Panc1 (cell line): ENCODE measurements around the gene MED9. TPM values are rescaled to one million over a fixed set of nuclear protein-coding genes. Genes with fewer than 3 reads are reported as not detected.
A peak's percentile ranks its signal among the peaks of the same experiment; 100 is the strongest.
"Not testable (repeated sequence)": the region's sequence is repeated elsewhere in the genome, so short reads cannot be mapped to it uniquely, and the experiment has no call there.

Source experiments
- ATAC-seq: fragments of 200-7000 bp; cut with Tn5 transposase; 2 replicates; pipeline ENCODE4 v1.9.1; 2020; ENCODE audit warnings: mild to moderate bottlenecking, moderate library complexity
- Bru-seq: library from RNA; stranded (reverse); fragments of 400-500 nt; gene quantifications from one replicate; lab custom pipeline; 2021; lab: Mats Ljungman, UMichigan
- BruChase-seq, 2 experiments: library from RNA; stranded (reverse); fragments of 400-500 nt; gene quantifications; one replicate each; lab custom pipeline; 2021; lab: Mats Ljungman, UMichigan
- BruUV-seq: library from RNA; stranded (reverse); fragments of 400-500 nt; replicated peaks from 2 replicates; lab custom pipeline; 2021; lab: Mats Ljungman, UMichigan
- CTCF ChIA-PET: fragments of 300-600 bp; sonication (Branson Sonifier 250); formaldehyde crosslinking; loops from one replicate; lab custom pipeline; 2022; ENCODE audit warnings: antibody characterized with exemption; lab: Charles Lee
- POLR2A ChIA-PET: fragments of 300-600 bp; sonication (Branson Sonifier 250); formaldehyde crosslinking; loops from one replicate; lab custom pipeline; 2022; ENCODE audit warnings: antibody characterized with exemption; lab: Charles Lee
- DNase-seq: peaks from one replicate; pipeline ENCODE4 v3.0.0-alpha.2; 2010; ENCODE audit warnings: low read depth, low spot score
- H3K27ac ChIP-seq: 2 replicates; pipeline ENCODE4 v1.5.1; 2011; ENCODE audit warnings: mild to moderate bottlenecking, low read length, inconsistent platforms
- H3K27me3 ChIP-seq: fragments of 200-500 bp; sonication (Bioruptor generic); 2 replicates; pipeline ENCODE4 v1.6.0; 2014; ENCODE audit warnings: low read length, inconsistent platforms; ENCODE audit not compliant: control insufficient read depth, insufficient read depth
- H3K36me3 ChIP-seq: fragments of 200-500 bp; sonication (Bioruptor generic); 2 replicates; pipeline ENCODE4 v1.5.1; 2014; ENCODE audit warnings: inconsistent platforms, mild to moderate bottlenecking, low read length, moderate library complexity; ENCODE audit not compliant: control insufficient read depth, insufficient read depth
- H3K4me1 ChIP-seq: 2 replicates; pipeline ENCODE4 v1.5.1; 2011; ENCODE audit warnings: inconsistent platforms, mild to moderate bottlenecking, low read length, moderate library complexity; ENCODE audit not compliant: control insufficient read depth, insufficient read depth
- H3K4me3 ChIP-seq, 2 experiments: 2 replicates each; pipeline ENCODE4 v1.5.1; 2011 to 2012; ENCODE audit warnings: low read depth in 2 of 2, low read length in 2 of 2, mild to moderate bottlenecking in 2 of 2, inconsistent platforms in 1 of 2, moderate library complexity in 1 of 2
- H3K9me3 ChIP-seq: fragments of 200-500 bp; sonication (Bioruptor generic); 2 replicates; pipeline ENCODE4 v1.5.1; 2014; ENCODE audit warnings: low read depth, mild to moderate bottlenecking, inconsistent platforms, low read length, moderate library complexity; ENCODE audit not compliant: control insufficient read depth, insufficient read depth
- CTCF ChIP-seq: fragments of 450-650 bp; IDR thresholded peaks from 2 replicates; pipeline ENCODE4 v1.5.1; 2017; ENCODE audit warnings: mild to moderate bottlenecking
- POLR2AphosphoS5 ChIP-seq: IDR thresholded peaks from 2 replicates; pipeline ENCODE4 v1.6.1; 2012; ENCODE audit warnings: mild to moderate bottlenecking, low read depth, low read length, moderate library complexity
- SIN3A ChIP-seq: IDR thresholded peaks from 2 replicates; pipeline ENCODE4 v1.6.1; 2012; ENCODE audit warnings: low read depth, mild to moderate bottlenecking, low read length, moderate library complexity, borderline replicate concordance; ENCODE audit not compliant: insufficient read depth
- TCF7L2 ChIP-seq: IDR thresholded peaks from 2 replicates; pipeline ENCODE4 v1.6.1; 2011; ENCODE audit warnings: mild to moderate bottlenecking, low read depth, low read length, inconsistent platforms
- in situ Hi-C: cut with HindIII; loops from 2 replicates; pipeline ENCODE4 v1.10.0; 2016; ENCODE audit warnings: low sequenced_read_pairs, low pct_unique_long_range_greater_than_20kb
- intact Hi-C: fragments of 100-400 bp; cut with micrococcal nuclease; formaldehyde crosslinking; loops from one replicate; pipeline ENCODE4 v1.10.0; 2022; ENCODE audit not compliant: unreplicated experiment
- long read RNA-seq: library from polyadenylated mRNA; unstranded; transcript quantifications from one replicate; pipeline ENCODE4 v2.0.0, GENCODE V29; 2021; ENCODE audit not compliant: unreplicated experiment
- polyA plus RNA-seq: library from polyadenylated mRNA; unstranded; fragments of >200 nt; gene quantifications from one replicate; pipeline ENCODE4 v1.2.1, GENCODE V29; 2012; ENCODE audit warnings: missing spikeins; ENCODE audit not compliant: insufficient read length
- total RNA-seq: library from RNA; stranded (reverse); gene quantifications from one replicate; pipeline ENCODE4 v1.2.1, GENCODE V29; 2021; ENCODE audit not compliant: unreplicated experiment
- TF ChIP-seq, protein P1 (sequence below), 2 experiments: IDR thresholded peaks; 2 replicates each; pipeline ENCODE4 v1.6.1; 2011 to 2012; ENCODE audit warnings: low read depth in 2 of 2, control low read depth in 1 of 2, low read length in 1 of 2, mild to moderate bottlenecking in 1 of 2, moderate library complexity in 1 of 2; ENCODE audit not compliant: insufficient read depth in 1 of 2

Gene MED9
- total RNA-seq (11.1 TPM), Bru-seq, nascent RNA (percentile 76 among the genes with signal in this experiment), BruChase-seq, experiment 1, labeled RNA remaining after a 2-hour chase (percentile 68 among the genes with signal in this experiment), BruChase-seq, experiment 2, labeled RNA remaining after a 6-hour chase (percentile 55 among the genes with signal in this experiment)
- 8.1 TPM for polyA plus RNA-seq
- long read RNA-seq, transcript MED9-201 (2 exons, 2,228 nt): major isoform, 14 of 25 reads
- long read RNA-seq, partial matches to known transcripts: 9 of 25 reads
- long read RNA-seq, other reads (novel, unspliced or antisense): 1 of 25 reads

GRCh38 chr17:17476865-17477467, at the start of gene MED9:
TSS of gene MED9 (plus strand) at chr17:17477000. CDS start at chr17:17477042, 42 bp downstream.
- intact Hi-C loops: no loop called here
- TF ChIP-seq TCF7L2 (no peak), SIN3A (no peak; the same call in 1 of the 2 replicates), POLR2AphosphoS5 (peak; percentile 50; the same call in 1 of the 2 replicates)
- in situ Hi-C loops: no loop called here

GRCh38 chr17:17429222-17429621, 47.6 kb upstream of the MED9 start:
- Histone ChIP-seq H3K4me3 (no peak overlapping the region), H3K36me3 (no peaks in the 10 kb centered on the region), H3K27me3 (no peaks in the 10 kb centered on the region; the same call in 1 of the 2 replicates), H3K4me1 (no peaks in the 10 kb centered on the region), H3K27ac (no peak overlapping the region), H3K9me3 (no peaks in the 10 kb centered on the region)
- DNase-seq (no peak), ATAC-seq (no peak)
- POLR2A ChIA-PET: no interaction called here
- TF ChIP-seq, protein P1, sequence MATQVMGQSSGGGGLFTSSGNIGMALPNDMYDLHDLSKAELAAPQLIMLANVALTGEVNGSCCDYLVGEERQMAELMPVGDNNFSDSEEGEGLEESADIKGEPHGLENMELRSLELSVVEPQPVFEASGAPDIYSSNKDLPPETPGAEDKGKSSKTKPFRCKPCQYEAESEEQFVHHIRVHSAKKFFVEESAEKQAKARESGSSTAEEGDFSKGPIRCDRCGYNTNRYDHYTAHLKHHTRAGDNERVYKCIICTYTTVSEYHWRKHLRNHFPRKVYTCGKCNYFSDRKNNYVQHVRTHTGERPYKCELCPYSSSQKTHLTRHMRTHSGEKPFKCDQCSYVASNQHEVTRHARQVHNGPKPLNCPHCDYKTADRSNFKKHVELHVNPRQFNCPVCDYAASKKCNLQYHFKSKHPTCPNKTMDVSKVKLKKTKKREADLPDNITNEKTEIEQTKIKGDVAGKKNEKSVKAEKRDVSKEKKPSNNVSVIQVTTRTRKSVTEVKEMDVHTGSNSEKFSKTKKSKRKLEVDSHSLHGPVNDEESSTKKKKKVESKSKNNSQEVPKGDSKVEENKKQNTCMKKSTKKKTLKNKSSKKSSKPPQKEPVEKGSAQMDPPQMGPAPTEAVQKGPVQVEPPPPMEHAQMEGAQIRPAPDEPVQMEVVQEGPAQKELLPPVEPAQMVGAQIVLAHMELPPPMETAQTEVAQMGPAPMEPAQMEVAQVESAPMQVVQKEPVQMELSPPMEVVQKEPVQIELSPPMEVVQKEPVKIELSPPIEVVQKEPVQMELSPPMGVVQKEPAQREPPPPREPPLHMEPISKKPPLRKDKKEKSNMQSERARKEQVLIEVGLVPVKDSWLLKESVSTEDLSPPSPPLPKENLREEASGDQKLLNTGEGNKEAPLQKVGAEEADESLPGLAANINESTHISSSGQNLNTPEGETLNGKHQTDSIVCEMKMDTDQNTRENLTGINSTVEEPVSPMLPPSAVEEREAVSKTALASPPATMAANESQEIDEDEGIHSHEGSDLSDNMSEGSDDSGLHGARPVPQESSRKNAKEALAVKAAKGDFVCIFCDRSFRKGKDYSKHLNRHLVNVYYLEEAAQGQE (IDR thresholded peaks at IDR 0.05; ENCODE audit: insufficient read depth in 1 of 2, low read depth in 2 of 2, low read length in 1 of 2): no peak
- TF ChIP-seq CTCF (no peak), SIN3A (no peak), TCF7L2 (no peak), POLR2AphosphoS5 (no peak)
- no TSS peak for BruUV-seq
- in situ Hi-C loops (no loop called here), intact Hi-C loops (no loop called here)
- CTCF ChIA-PET: no interaction called here

More at GRCh38 chr17:17476865-17477467, at the start of gene MED9:
- Histone ChIP-seq H3K9me3 (no peaks in the 10 kb centered on the region), H3K36me3 (peaks cover 4% of the 10 kb centered on the region), H3K27me3 (no peaks in the 10 kb centered on the region; the same call in 1 of the 2 replicates), H3K27ac (peak within 1 kb of the TSS; percentile 79), H3K4me3 (peak within 1 kb of the TSS; percentile 86 to 94), H3K4me1 (peaks cover 4% of the 10 kb centered on the region; the same call in 1 of the 2 replicates)
- ChIA-PET POLR2A (no interaction called here), CTCF (no interaction called here)
- ATAC-seq: peak; percentile 97
- no TSS peak for BruUV-seq
- DNase-seq: peak; percentile 48

GRCh38 chr17:17430924-17431323, 45.9 kb upstream of the MED9 start:
- BruUV-seq, H3K27me3 ChIP-seq, in situ Hi-C loops, H3K36me3 ChIP-seq, CTCF ChIA-PET, intact Hi-C loops, H3K4me3 ChIP-seq, H3K9me3 ChIP-seq, H3K27ac ChIP-seq, POLR2A ChIA-PET, H3K4me1 ChIP-seq, DNase-seq, ATAC-seq: not testable (repeated sequence)
